Measurements from ENCODE around the gene WWOX.
"Not testable (repeated sequence)": the region's sequence is repeated elsewhere in the genome, so short reads cannot be mapped to it uniquely, and the experiment has no call there.

The WWOX gene

DNA sequence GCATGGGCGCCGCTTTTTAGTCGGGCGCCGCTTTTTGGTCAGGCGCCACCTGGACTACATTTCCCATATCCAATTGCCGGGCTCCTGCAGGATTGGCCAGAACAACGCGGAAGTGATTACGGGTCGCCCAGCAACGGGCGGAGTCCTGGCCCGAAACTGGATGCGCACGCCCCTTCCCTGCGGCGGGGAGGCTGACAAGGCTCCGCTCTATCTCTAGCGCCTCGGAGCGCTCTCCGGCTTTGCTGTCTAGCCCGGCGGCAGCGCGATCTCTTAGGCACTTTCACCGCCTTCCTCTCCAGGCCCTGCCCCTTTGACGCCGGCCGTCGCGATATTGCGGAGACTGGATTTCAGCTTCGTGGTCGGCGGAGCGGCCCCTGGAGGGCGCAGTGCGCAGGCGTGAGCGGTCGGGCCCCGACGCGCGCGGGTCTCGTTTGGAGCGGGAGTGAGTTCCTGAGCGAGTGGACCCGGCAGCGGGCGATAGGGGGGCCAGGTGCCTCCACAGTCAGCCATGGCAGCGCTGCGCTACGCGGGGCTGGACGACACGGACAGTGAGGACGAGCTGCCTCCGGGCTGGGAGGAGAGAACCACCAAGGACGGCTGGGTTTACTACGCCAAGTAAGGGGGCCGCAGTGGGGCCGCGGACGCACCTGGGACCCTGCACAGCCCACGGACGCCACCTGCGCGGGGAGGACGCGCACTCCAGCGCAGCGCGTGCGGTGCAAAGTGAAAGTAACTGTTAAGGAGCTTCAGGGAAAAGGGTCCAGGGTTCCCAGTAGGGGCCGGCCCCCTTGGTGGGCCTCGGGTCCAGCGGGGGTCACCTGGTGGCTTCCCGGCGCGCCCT is at the start of gene WWOX:
WWOX (plus strand) TSS at position 384 of the 841 bp plus-strand sequence.
- Mint-ChIP-seq H3K4me1 (peaks cover 33% of the 10 kb centered on the region), H3K27me3 (peaks cover 5% of the 10 kb centered on the region), H3K9me3 (no peaks in the 10 kb centered on the region), H3K27ac (ENCODE audit: low read depth) (peak within 1 kb of the TSS; percentile 91), H3K4me3 (peak within 1 kb of the TSS; percentile 93), H3K36me3 (ENCODE audit: insufficient read depth) (peaks cover 7% of the 10 kb centered on the region)
- peak; percentile 96 for ATAC-seq (replicated peaks; ENCODE audit: extremely low read depth, poor library complexity, severe bottlenecking)
- DNase-seq (ENCODE audit: low spot score in 2 of 2), result peak; percentile 92 to 97

DNA sequence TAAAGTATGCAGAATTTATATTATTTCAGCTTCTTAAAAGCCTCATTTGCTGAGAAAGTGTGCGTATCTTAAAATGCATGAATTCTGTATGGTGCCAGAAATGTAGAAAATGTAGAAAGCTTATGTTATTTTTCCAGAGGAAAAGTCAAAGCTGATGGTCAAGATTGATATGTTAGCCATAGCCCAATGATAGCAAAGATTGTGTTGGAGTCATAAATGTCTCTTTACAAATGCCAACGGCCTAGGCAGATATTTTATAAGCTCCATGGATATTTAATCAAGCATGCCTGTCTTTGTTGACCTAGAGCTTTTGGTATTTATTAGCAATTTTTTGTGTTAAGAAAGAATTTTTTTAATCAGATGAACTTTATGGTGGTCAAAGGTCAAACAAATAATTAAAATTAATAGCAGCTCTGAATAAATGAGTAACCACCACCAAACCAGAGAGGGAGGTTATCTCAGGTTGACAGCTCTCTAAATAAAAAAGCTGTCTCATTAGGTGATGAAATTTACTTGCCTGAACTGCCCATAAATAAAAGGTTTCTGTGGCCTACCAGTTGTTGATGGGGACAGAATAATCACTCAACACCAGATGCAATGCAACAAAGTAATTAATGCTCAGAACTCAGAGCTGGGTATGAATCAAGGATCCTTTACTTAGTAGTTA is 48.6 kb upstream of the WWOX start:
- H3K4me1 Mint-ChIP-seq, result no peaks in the 10 kb centered on the region
- H3K36me3 Mint-ChIP-seq (ENCODE audit: insufficient read depth), result no peaks in the 10 kb centered on the region
- ATAC-seq (replicated peaks; ENCODE audit: extremely low read depth, poor library complexity, severe bottlenecking) (no peak), DNase-seq (ENCODE audit: low spot score in 2 of 2) (no peak)
- H3K27me3 Mint-ChIP-seq, result peaks cover 25% of the 10 kb centered on the region
- H3K4me3 Mint-ChIP-seq, result no peak overlapping the region
- H3K9me3 Mint-ChIP-seq, result no peaks in the 10 kb centered on the region
- no peak overlapping the region for H3K27ac Mint-ChIP-seq (ENCODE audit: low read depth)

DNA sequence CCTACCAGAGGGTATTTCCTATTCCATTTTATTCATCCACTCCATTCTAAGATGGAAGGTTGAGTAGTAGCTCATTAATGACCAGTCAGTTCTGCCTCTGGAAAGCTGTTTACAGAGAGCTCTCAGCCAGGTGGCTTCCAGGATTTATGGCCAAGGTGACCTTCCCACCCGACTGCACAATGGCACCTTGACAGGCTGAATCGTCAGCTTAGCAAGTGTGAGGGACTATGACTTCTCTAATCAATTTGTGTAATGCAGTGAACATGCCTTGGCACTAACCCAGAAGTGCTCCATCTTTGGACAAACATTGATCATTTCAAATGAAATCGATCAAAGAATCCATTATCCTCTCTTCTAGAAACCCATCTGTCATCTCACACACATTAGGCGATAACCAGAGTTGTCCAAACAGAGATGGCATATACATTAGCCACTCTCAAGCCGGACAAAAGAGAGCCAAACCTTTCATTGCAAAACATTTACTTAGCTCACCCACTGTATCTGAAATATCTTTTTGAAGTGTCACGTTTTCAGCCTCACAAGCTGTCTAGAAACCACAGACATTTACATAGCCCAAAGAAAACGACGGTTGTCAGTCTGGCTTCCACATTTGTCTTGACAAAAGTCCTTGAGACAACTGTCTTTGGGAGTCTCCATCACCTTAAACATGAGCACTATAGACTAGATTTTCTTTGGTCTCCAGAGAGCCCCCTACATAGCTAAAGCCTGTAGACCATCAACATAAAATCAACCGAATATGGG is 41.5 kb upstream of the WWOX start:
- Mint-ChIP-seq H3K27me3 (peaks cover 29% of the 10 kb centered on the region), H3K9me3 (no peaks in the 10 kb centered on the region), H3K4me3 (no peak overlapping the region), H3K4me1 (no peaks in the 10 kb centered on the region), H3K27ac (ENCODE audit: low read depth) (no peak overlapping the region), H3K36me3 (ENCODE audit: insufficient read depth) (no peaks in the 10 kb centered on the region)
- ATAC-seq (replicated peaks; ENCODE audit: extremely low read depth, poor library complexity, severe bottlenecking), result no peak
- no peak for DNase-seq (ENCODE audit: low spot score in 2 of 2)

DNA sequence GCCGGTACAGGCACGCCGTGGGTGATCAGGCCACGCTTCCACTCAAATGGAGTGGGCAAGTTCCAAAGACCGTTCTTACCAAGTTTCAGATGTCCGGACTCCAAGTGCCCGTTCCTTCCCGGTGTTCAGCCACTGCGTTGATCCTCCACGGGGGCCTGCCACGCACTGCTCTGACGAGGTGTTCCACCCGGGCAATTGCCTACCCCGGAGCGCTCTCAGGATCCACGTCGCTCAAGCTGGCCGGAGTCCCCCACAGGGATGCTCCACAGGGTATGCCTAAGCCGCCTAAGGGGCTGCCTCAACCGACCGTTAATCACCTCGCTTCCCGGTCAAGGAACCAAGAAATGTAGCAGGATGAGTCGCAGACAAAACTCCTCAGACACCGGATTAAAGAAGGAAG is 39.6 kb upstream of the WWOX start:
- H3K9me3 Mint-ChIP-seq; H3K4me1 Mint-ChIP-seq; H3K36me3 Mint-ChIP-seq (ENCODE audit: insufficient read depth); H3K4me3 Mint-ChIP-seq; ATAC-seq (replicated peaks; ENCODE audit: extremely low read depth, poor library complexity, severe bottlenecking); DNase-seq (ENCODE audit: low spot score in 2 of 2); H3K27ac Mint-ChIP-seq (ENCODE audit: low read depth): not testable (repeated sequence)
- peaks cover 39% of the 10 kb centered on the region for H3K27me3 Mint-ChIP-seq

DNA sequence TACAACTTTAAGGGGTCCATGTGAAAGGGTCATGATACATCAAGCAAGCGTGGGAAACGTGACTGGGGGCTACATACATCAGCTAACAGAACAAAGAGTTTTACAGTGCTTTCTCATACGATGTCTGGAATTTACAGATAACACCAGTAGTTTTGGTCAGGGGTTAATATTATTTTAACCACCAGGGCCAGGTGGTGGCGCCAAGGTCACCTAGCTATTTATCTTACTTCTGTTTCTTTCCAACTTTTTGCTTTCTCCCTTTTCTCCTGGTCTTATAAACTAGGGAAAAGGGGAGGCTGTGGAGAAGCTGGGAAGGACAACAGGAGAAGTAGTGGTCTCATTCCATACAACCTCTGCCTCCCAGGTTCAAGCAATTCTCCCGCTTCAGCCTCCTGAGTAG is 39.2 kb upstream of the WWOX start:
- no peaks in the 10 kb centered on the region for H3K4me1 Mint-ChIP-seq
- no peaks in the 10 kb centered on the region for H3K9me3 Mint-ChIP-seq
- H3K36me3 Mint-ChIP-seq (ENCODE audit: insufficient read depth), result no peaks in the 10 kb centered on the region
- no peak for ATAC-seq (replicated peaks; ENCODE audit: extremely low read depth, poor library complexity, severe bottlenecking)
- H3K4me3 Mint-ChIP-seq, result no peak overlapping the region
- H3K27ac Mint-ChIP-seq (ENCODE audit: low read depth), result no peak overlapping the region
- H3K27me3 Mint-ChIP-seq, result peaks cover 44% of the 10 kb centered on the region
- no peak for DNase-seq (ENCODE audit: low spot score in 2 of 2)

DNA sequence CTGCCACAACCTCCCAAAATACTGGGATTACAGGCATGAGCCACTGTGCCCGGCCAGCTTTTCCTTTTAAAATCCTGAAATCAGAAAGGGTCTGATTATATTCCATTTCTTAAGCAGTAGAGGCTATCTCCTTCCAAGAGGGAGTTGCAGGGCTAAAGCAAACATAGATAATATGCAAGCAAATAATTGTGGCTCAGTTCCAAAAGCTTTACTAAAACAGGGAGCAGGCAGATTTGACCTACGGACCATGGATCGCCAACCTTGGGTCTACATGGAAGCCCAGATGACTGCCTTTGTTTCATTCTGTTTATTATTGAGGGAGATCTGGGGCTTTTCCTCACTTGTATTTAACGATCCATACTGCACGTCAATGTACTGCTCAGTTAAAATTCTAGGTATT is 38.6 kb upstream of the WWOX start:
- DNase-seq (ENCODE audit: low spot score in 2 of 2) (no peak), ATAC-seq (replicated peaks; ENCODE audit: extremely low read depth, poor library complexity, severe bottlenecking) (no peak)
- Mint-ChIP-seq H3K27me3 (peaks cover 49% of the 10 kb centered on the region), H3K9me3 (no peaks in the 10 kb centered on the region), H3K4me3 (no peak overlapping the region), H3K4me1 (no peaks in the 10 kb centered on the region), H3K36me3 (ENCODE audit: insufficient read depth) (no peaks in the 10 kb centered on the region), H3K27ac (ENCODE audit: low read depth) (no peak overlapping the region)

DNA sequence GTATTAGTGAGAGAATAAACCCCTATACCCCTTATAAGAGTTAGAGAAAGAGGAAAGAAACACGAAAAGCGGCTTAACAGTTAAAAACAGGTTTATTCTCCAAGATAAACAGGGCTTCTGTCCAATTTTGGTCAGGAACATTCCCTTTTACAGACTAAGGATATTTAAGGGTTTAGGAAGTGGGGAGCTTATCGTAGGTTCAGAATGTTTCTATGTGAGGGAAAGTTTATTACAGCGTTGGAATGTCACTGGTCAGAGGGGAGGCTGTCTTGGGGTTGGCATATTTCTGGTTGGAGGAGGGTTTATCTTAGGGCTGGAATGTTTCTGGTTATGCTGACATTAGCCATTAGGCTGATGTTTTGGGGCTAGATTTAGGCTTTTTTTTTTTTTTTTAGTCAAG is 34.1 kb upstream of the WWOX start:
- DNase-seq (ENCODE audit: low spot score in 2 of 2), result no peak
- H3K4me1 Mint-ChIP-seq, result no peaks in the 10 kb centered on the region
- H3K36me3 Mint-ChIP-seq (ENCODE audit: insufficient read depth), result no peaks in the 10 kb centered on the region
- H3K9me3 Mint-ChIP-seq, result no peaks in the 10 kb centered on the region
- no peak for ATAC-seq (replicated peaks; ENCODE audit: extremely low read depth, poor library complexity, severe bottlenecking)
- no peak overlapping the region for H3K4me3 Mint-ChIP-seq
- H3K27ac Mint-ChIP-seq (ENCODE audit: low read depth), result no peak overlapping the region
- H3K27me3 Mint-ChIP-seq, result peaks cover 57% of the 10 kb centered on the region

DNA sequence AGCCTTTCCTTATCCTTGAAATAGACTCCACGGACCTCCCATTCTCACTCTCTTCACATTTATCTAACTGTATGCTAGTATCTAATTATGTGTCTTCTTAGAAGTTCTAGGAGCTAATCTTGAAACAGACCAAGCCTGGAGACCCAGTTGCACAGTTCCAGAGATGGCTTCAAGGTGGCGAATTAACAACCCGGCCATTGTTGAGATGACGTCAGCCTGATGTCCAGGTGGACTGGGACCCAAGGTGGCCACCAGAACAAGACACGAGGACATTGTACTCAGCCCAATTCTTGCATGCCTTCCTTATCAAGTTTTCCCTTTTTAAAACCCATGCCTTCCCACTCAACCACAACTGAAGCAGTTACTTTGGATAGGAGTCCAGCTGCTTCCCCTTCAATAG is 29.5 kb upstream of the WWOX start:
- H3K27ac Mint-ChIP-seq (ENCODE audit: low read depth), result no peak overlapping the region
- H3K36me3 Mint-ChIP-seq (ENCODE audit: insufficient read depth), result no peaks in the 10 kb centered on the region
- H3K9me3 Mint-ChIP-seq, result no peaks in the 10 kb centered on the region
- no peaks in the 10 kb centered on the region for H3K4me1 Mint-ChIP-seq
- no peak overlapping the region for H3K4me3 Mint-ChIP-seq
- ATAC-seq (replicated peaks; ENCODE audit: extremely low read depth, poor library complexity, severe bottlenecking), result no peak
- no peak for DNase-seq (ENCODE audit: low spot score in 2 of 2)
- H3K27me3 Mint-ChIP-seq, result peaks cover 44% of the 10 kb centered on the region

DNA sequence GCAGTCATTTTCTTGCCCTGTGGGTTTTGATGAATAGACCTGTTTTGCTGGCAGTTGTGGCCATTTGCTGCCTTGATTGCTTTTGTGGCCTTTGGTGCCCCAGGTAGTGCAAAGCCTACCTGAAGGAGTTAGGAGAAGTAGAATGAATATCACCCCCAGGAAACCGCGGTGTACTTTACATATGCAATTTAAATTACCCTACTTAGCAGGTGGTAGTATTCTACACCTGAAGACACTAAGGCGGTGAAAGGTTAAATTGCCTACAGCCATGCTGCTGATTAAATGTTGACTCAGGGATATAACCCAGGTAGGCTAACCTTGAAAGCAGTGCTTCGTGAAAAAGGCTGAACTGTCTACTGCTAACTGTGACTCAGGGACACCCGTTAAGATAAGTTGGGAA is 27.2 kb upstream of the WWOX start:
- no peak overlapping the region for H3K4me3 Mint-ChIP-seq
- H3K9me3 Mint-ChIP-seq, result no peaks in the 10 kb centered on the region
- peaks cover 25% of the 10 kb centered on the region for H3K27me3 Mint-ChIP-seq
- ATAC-seq (replicated peaks; ENCODE audit: extremely low read depth, poor library complexity, severe bottlenecking), result no peak
- no peaks in the 10 kb centered on the region for H3K4me1 Mint-ChIP-seq
- no peak overlapping the region for H3K27ac Mint-ChIP-seq (ENCODE audit: low read depth)
- H3K36me3 Mint-ChIP-seq (ENCODE audit: insufficient read depth), result no peaks in the 10 kb centered on the region
- DNase-seq (ENCODE audit: low spot score in 2 of 2), result no peak

DNA sequence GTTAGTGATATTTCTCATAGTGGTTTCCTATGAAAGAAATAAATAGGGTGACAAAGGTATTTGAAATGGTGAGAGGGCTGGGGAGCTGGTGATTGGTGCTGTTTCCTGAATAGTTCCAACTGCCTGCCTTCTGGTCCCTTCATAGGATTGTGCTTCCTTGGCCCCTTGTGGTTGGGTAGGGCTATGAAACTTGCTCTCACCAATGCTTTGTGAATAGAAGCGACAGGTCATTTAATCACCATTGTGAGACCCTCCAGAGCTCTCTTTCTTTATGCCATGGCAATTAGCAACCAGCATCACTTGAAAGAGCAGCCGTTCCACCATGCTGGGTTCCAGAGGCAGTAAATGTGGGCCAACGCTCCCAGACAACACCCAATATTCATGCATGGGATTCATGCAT is 23.7 kb upstream of the WWOX start:
- ATAC-seq (replicated peaks; ENCODE audit: extremely low read depth, poor library complexity, severe bottlenecking), result no peak
- no peak for DNase-seq (ENCODE audit: low spot score in 2 of 2)
- no peaks in the 10 kb centered on the region for H3K4me1 Mint-ChIP-seq
- H3K36me3 Mint-ChIP-seq (ENCODE audit: insufficient read depth), result no peaks in the 10 kb centered on the region
- H3K9me3 Mint-ChIP-seq, result no peaks in the 10 kb centered on the region
- peaks cover 17% of the 10 kb centered on the region for H3K27me3 Mint-ChIP-seq
- H3K4me3 Mint-ChIP-seq, result no peak overlapping the region
- H3K27ac Mint-ChIP-seq (ENCODE audit: low read depth), result no peak overlapping the region

DNA sequence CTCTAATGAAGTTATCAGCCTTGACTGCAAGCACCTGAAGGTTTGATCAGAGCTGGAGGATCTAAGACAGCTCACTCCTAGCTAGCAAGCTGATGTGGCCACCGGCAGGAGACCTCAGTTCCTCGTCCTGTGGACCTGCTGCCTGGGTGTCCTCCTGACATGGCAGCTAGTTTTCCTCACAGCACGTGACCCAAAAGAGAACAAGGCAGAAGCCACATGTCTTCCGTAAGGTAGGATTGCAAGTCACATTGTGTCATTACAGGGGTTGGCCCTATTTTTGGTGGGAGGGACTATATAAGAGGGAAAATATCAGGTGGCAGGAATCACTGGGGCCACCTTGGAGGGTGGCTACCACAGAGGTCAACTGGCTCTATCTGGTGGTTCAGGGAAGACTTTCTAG is 18.1 kb upstream of the WWOX start:
- H3K9me3 Mint-ChIP-seq, result no peaks in the 10 kb centered on the region
- no peak for DNase-seq (ENCODE audit: low spot score in 2 of 2)
- no peaks in the 10 kb centered on the region for H3K36me3 Mint-ChIP-seq (ENCODE audit: insufficient read depth)
- H3K4me3 Mint-ChIP-seq, result no peak overlapping the region
- no peak overlapping the region for H3K27ac Mint-ChIP-seq (ENCODE audit: low read depth)
- H3K4me1 Mint-ChIP-seq, result no peaks in the 10 kb centered on the region
- H3K27me3 Mint-ChIP-seq, result peaks cover 34% of the 10 kb centered on the region
- ATAC-seq (replicated peaks; ENCODE audit: extremely low read depth, poor library complexity, severe bottlenecking), result no peak

DNA sequence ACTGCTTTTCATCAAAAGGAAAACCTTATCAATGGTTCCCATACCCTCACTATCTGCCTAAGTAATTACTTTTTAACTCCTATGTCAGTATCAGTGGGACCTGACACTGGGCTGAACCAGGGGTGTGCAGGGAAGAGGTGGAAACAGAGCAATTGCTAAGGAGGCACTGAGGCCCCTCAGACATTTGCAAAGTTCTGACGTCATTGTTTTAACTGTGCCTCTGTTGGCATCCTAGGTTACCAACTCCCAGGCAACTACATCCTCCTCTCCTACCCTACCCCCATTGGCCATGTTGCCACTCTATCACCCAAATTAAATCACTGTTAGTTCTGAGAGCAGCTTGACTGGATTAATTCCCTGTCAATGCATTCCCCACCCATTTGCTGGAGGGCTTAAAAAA is 8.0 kb upstream of the WWOX start:
- Mint-ChIP-seq H3K27me3 (peaks cover 22% of the 10 kb centered on the region), H3K36me3 (ENCODE audit: insufficient read depth) (no peaks in the 10 kb centered on the region), H3K27ac (ENCODE audit: low read depth) (no peak overlapping the region), H3K4me1 (no peaks in the 10 kb centered on the region), H3K9me3 (no peaks in the 10 kb centered on the region), H3K4me3 (no peak overlapping the region)
- ATAC-seq (replicated peaks; ENCODE audit: extremely low read depth, poor library complexity, severe bottlenecking) (no peak), DNase-seq (ENCODE audit: low spot score in 2 of 2) (no peak)

DNA sequence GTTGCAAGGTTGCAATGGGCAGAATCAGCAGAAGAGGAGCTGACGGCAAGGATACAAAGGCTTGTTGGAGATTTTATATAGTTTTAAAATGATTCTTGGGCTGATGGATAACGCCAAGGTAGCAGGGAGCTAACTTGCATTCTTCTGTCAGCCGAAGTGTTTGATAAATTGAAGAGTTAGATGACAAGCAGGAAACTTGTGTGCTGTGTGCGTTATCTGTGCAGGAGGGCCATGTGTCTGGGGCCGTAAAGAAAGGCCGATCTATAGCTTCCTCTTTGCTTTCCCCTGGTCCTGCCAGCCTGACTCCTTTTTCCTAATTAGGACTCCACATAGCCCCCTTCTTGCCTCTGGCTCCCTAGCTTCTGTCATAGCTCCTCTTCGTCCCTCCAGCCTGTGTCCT is 6.7 kb upstream of the WWOX start:
- Mint-ChIP-seq H3K9me3 (no peaks in the 10 kb centered on the region), H3K4me1 (no peaks in the 10 kb centered on the region), H3K4me3 (no peak overlapping the region), H3K27me3 (peaks cover 22% of the 10 kb centered on the region), H3K27ac (ENCODE audit: low read depth) (no peak overlapping the region), H3K36me3 (ENCODE audit: insufficient read depth) (no peaks in the 10 kb centered on the region)
- ATAC-seq (replicated peaks; ENCODE audit: extremely low read depth, poor library complexity, severe bottlenecking), result no peak
- DNase-seq (ENCODE audit: low spot score in 2 of 2), result no peak

All from central memory CD8-positive, alpha-beta T cell (primary cell).